Measurements from ENCODE around the gene DHRS2.
"Not testable (repeated sequence)": the region's sequence is repeated elsewhere in the genome, so short reads cannot be mapped to it uniquely, and the experiment has no call there.

Gene DHRS2

DNA sequence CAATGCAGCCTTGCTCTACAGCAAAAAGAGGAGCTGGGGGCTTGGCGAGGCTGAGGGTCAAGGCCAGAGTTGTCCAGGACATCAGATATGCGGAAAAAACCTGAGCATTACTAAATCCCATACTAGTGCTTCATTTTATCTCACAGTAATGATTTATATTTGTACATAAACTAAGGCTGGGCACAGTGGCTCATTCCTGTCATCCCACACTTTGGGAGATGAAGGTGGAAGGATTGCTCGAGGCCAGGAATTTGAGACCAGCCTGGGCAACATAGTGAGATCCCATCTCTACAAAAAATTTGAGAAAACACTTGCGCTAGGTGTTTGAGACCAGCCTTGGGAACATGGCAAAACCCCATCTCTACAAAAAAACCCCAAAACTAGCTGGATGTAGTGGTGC lies 46.0 kb upstream of the DHRS2 start:
- H3K4me1 ChIP-seq (ENCODE audit: insufficient read depth, low read length, severe bottlenecking) = no peaks in the 10 kb centered on the region
- H4K20me1 ChIP-seq (ENCODE audit: insufficient read depth, low read length) = no peaks in the 10 kb centered on the region
- no peak overlapping the region for H2AFZ ChIP-seq (ENCODE audit: low read length)
- no peak overlapping the region for H3K4me2 ChIP-seq (ENCODE audit: low read length)
- TF ChIP-seq, protein P1, sequence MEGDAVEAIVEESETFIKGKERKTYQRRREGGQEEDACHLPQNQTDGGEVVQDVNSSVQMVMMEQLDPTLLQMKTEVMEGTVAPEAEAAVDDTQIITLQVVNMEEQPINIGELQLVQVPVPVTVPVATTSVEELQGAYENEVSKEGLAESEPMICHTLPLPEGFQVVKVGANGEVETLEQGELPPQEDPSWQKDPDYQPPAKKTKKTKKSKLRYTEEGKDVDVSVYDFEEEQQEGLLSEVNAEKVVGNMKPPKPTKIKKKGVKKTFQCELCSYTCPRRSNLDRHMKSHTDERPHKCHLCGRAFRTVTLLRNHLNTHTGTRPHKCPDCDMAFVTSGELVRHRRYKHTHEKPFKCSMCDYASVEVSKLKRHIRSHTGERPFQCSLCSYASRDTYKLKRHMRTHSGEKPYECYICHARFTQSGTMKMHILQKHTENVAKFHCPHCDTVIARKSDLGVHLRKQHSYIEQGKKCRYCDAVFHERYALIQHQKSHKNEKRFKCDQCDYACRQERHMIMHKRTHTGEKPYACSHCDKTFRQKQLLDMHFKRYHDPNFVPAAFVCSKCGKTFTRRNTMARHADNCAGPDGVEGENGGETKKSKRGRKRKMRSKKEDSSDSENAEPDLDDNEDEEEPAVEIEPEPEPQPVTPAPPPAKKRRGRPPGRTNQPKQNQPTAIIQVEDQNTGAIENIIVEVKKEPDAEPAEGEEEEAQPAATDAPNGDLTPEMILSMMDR (IDR thresholded peaks at IDR 0.05; ENCODE audit: low read length) = no peak
- no peak for TF ChIP-seq EZH2 (IDR thresholded peaks at IDR 0.05; ENCODE audit: borderline replicate concordance, low read length)
- H3K79me2 ChIP-seq (ENCODE audit: insufficient read depth, low read length) = no peaks in the 10 kb centered on the region
- no peak overlapping the region for H3K9ac ChIP-seq (ENCODE audit: low read length)
- H3K27ac ChIP-seq (ENCODE audit: low read depth, low read length, poor library complexity, severe bottlenecking) = no peak overlapping the region
- H3K36me3 ChIP-seq (ENCODE audit: insufficient read depth, low read length) = no peaks in the 10 kb centered on the region
- no peaks in the 10 kb centered on the region for H3K27me3 ChIP-seq (ENCODE audit: insufficient read depth, low read length)
- no peak overlapping the region for H3K4me3 ChIP-seq (ENCODE audit: low read depth, low read length, poor library complexity, severe bottlenecking)
- H3K9me3 ChIP-seq (ENCODE audit: low read length) = no peaks in the 10 kb centered on the region
- H3K9me2 ChIP-seq (ENCODE audit: low read depth, low read length) = no peaks in the 10 kb centered on the region
- H3F3A ChIP-seq (ENCODE audit: insufficient read depth, low read length) = no peaks in the 10 kb centered on the region

DNA sequence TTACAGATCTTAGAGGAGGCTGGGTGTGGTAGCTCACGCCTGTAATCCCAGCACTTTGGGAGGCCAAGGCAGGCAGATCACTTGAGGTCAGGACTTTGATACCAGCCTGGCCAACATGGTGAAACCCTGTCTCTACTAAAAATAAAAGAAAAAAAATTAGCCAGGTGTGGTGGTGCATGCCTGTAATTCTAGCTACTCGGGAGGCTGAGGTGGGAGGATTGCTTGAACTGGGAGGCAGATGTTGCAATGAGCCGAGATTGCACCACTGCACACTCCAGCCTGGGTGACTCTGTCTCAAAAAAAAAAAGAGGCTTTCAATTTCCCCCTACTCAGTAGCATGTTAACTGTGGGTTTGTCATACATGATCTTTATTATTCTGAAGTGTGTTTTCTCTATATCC lies 42.0 kb upstream of the DHRS2 start:
- H3K9me3 ChIP-seq (ENCODE audit: low read length); H3K27me3 ChIP-seq (ENCODE audit: insufficient read depth, low read length); H3F3A ChIP-seq (ENCODE audit: insufficient read depth, low read length); H3K36me3 ChIP-seq (ENCODE audit: insufficient read depth, low read length); H2AFZ ChIP-seq (ENCODE audit: low read length); H4K20me1 ChIP-seq (ENCODE audit: insufficient read depth, low read length); H3K4me1 ChIP-seq (ENCODE audit: insufficient read depth, low read length, severe bottlenecking); H3K4me2 ChIP-seq (ENCODE audit: low read length); H3K79me2 ChIP-seq (ENCODE audit: insufficient read depth, low read length); H3K27ac ChIP-seq (ENCODE audit: low read depth, low read length, poor library complexity, severe bottlenecking); H3K9me2 ChIP-seq (ENCODE audit: low read depth, low read length); H3K9ac ChIP-seq (ENCODE audit: low read length); H3K4me3 ChIP-seq (ENCODE audit: low read depth, low read length, poor library complexity, severe bottlenecking): not testable (repeated sequence)

DNA sequence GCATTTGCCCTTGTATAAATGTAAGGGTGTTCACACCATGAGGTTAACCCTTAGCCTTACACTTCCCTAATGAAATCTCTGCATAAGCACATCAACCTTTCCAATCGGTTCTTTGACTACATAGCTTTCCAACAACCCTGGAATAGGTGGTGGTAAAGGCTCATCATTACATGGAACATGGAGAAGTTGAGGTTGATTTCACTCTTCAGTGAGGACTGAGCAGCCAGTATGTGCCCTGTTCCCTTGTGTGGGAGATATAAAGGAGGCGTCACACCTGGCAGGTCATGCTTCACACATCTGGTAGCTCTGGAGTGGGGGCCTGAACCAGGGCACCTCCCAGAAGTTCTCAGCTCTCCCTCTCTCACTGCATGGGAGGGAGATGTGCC lies 35.8 kb upstream of the DHRS2 start:
- TF ChIP-seq, protein P1 (IDR thresholded peaks at IDR 0.05; ENCODE audit: low read length) = no peak
- no peak for TF ChIP-seq EZH2 (IDR thresholded peaks at IDR 0.05; ENCODE audit: borderline replicate concordance, low read length)
- Histone ChIP-seq H4K20me1 (ENCODE audit: insufficient read depth, low read length) (no peaks in the 10 kb centered on the region), H3K79me2 (ENCODE audit: insufficient read depth, low read length) (no peaks in the 10 kb centered on the region), H3K4me1 (ENCODE audit: insufficient read depth, low read length, severe bottlenecking) (no peaks in the 10 kb centered on the region), H3K9me2 (ENCODE audit: low read depth, low read length) (no peaks in the 10 kb centered on the region), H3F3A (ENCODE audit: insufficient read depth, low read length) (no peaks in the 10 kb centered on the region), H2AFZ (ENCODE audit: low read length) (no peak overlapping the region), H3K27me3 (ENCODE audit: insufficient read depth, low read length) (no peaks in the 10 kb centered on the region), H3K9me3 (ENCODE audit: low read length) (no peaks in the 10 kb centered on the region), H3K27ac (ENCODE audit: low read depth, low read length, poor library complexity, severe bottlenecking) (no peak overlapping the region), H3K36me3 (ENCODE audit: insufficient read depth, low read length) (no peaks in the 10 kb centered on the region), H3K4me2 (ENCODE audit: low read length) (no peak overlapping the region), H3K4me3 (ENCODE audit: low read depth, low read length, poor library complexity, severe bottlenecking) (no peak overlapping the region), H3K9ac (ENCODE audit: low read length) (no peak overlapping the region)

DNA sequence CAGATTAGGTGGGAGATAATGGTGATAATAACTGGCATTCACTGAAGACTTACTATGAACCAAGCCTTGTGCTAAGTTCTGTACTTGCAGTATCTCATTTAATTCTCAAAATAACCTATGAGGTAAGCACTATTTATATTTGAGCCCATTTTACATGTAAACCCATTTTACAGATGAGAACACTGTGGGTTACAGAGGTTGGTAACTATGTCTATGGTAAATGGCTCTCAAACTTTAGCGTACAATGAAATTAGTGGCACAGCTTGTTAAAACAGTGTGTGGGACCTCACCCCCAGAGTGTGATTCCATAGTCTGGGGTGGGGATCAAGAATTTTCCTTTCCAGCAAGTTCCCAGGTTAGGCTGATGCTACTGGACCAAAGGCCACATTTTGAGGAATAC lies 35.4 kb upstream of the DHRS2 start:
- no peak overlapping the region for H3K9ac ChIP-seq (ENCODE audit: low read length)
- TF ChIP-seq, protein P1 (IDR thresholded peaks at IDR 0.05; ENCODE audit: low read length) = no peak
- TF ChIP-seq EZH2 (IDR thresholded peaks at IDR 0.05; ENCODE audit: borderline replicate concordance, low read length) = no peak
- H3K9me2 ChIP-seq (ENCODE audit: low read depth, low read length) = no peaks in the 10 kb centered on the region
- no peak overlapping the region for H2AFZ ChIP-seq (ENCODE audit: low read length)
- H3K27me3 ChIP-seq (ENCODE audit: insufficient read depth, low read length) = no peaks in the 10 kb centered on the region
- no peaks in the 10 kb centered on the region for H4K20me1 ChIP-seq (ENCODE audit: insufficient read depth, low read length)
- no peak overlapping the region for H3K4me3 ChIP-seq (ENCODE audit: low read depth, low read length, poor library complexity, severe bottlenecking)
- H3K4me1 ChIP-seq (ENCODE audit: insufficient read depth, low read length, severe bottlenecking) = no peaks in the 10 kb centered on the region
- H3K4me2 ChIP-seq (ENCODE audit: low read length) = no peak overlapping the region
- no peak overlapping the region for H3K27ac ChIP-seq (ENCODE audit: low read depth, low read length, poor library complexity, severe bottlenecking)
- no peaks in the 10 kb centered on the region for H3K79me2 ChIP-seq (ENCODE audit: insufficient read depth, low read length)
- H3K36me3 ChIP-seq (ENCODE audit: insufficient read depth, low read length) = no peaks in the 10 kb centered on the region
- no peaks in the 10 kb centered on the region for H3K9me3 ChIP-seq (ENCODE audit: low read length)
- no peaks in the 10 kb centered on the region for H3F3A ChIP-seq (ENCODE audit: insufficient read depth, low read length)
